K562 (cell line): ENCODE results near the gene TIMM50.
A peak's percentile ranks its signal among the peaks of the same experiment; 100 is the strongest.

Experiments used
- BMI1 ChIP-seq: fragments of 150-350 bp; IDR thresholded peaks from 2 replicates; pipeline ENCODE4 v1.6.1; 2014; ENCODE audit warnings: low read length
- CBX8 ChIP-seq: fragments of 200-600 bp; sonication (generic); IDR thresholded peaks from 2 replicates; pipeline ENCODE4 v1.6.1; 2012; ENCODE audit warnings: borderline replicate concordance, mixed run types, low read depth, mild to moderate bottlenecking, moderate library complexity, mixed read lengths, low read length, control low read depth, inconsistent platforms; ENCODE audit not compliant: poor library complexity, severe bottlenecking; ENCODE audit errors: extremely low read depth
- GATAD2A ChIP-seq: fragments of 450-650 bp; IDR thresholded peaks from 2 replicates; pipeline ENCODE4 v1.6.1; 2017
- GATAD2B ChIP-seq: fragments of 450-650 bp; IDR thresholded peaks from 2 replicates; pipeline ENCODE4 v1.6.1; 2017; ENCODE audit warnings: mild to moderate bottlenecking, borderline replicate concordance
- POLR2AphosphoS5 ChIP-seq: IDR thresholded peaks from 2 replicates; pipeline ENCODE4 v1.6.1; 2011; ENCODE audit warnings: mild to moderate bottlenecking, low read depth, low read length, moderate library complexity; ENCODE audit not compliant: control insufficient read depth, insufficient read depth
- ZNF280B ChIP-seq: fragments of 250-450 bp; sonication (Bioruptor Pico); IDR thresholded peaks from 2 replicates; pipeline ENCODE4 v1.5.1; 2021; ENCODE audit warnings: mild to moderate bottlenecking
- TF ChIP-seq, protein P1 (sequence below): fragments of 200-600 bp; sonication (generic); IDR thresholded peaks from one replicate; pipeline ENCODE4 v1.6.1; 2012; ENCODE audit warnings: mild to moderate bottlenecking, low read depth, low read length, inconsistent platforms

DNA sequence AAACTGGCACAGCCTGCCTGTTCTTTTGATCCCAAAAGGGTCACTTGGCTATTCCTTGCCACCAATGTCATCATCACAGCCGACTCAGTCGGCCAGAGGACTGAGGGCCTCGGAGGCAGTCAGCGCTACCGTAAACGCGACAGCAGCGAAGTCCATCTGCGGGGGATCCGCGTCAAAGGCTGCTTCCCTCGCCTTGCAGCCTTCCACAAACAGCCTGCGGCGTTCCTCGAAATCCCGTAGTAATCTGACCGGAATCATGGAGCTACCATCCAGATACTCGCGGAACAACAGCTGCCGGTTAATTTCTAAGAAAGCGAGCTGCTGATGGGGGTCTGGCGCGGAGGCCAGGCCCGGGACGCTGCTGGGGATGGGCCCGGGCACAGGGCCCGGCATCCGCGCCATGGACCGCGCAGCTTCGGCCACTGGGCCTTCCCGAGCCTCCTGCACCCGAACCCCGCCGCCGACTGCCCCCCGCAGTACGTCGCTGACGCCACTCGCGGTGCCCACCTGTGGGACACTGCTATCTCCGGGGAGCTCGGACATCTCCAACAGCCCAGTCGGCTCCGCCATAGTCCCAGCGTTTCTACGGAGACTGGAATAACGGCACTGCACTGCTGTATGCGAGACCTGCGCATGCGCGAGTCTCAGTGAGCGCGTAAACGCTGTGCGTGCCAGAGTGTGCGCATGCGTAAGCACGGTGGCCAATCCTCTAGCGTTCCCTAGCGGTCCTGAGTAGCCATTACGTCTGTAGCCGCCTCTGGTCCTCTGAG is 51.8 kb downstream of the TIMM50 start, which contains the start of gene EID2B:
- TF ChIP-seq GATAD2B: 0 out of 2 replicates have a peak, but pooled peaks have one; percentile 16
- TF ChIP-seq, protein P1, sequence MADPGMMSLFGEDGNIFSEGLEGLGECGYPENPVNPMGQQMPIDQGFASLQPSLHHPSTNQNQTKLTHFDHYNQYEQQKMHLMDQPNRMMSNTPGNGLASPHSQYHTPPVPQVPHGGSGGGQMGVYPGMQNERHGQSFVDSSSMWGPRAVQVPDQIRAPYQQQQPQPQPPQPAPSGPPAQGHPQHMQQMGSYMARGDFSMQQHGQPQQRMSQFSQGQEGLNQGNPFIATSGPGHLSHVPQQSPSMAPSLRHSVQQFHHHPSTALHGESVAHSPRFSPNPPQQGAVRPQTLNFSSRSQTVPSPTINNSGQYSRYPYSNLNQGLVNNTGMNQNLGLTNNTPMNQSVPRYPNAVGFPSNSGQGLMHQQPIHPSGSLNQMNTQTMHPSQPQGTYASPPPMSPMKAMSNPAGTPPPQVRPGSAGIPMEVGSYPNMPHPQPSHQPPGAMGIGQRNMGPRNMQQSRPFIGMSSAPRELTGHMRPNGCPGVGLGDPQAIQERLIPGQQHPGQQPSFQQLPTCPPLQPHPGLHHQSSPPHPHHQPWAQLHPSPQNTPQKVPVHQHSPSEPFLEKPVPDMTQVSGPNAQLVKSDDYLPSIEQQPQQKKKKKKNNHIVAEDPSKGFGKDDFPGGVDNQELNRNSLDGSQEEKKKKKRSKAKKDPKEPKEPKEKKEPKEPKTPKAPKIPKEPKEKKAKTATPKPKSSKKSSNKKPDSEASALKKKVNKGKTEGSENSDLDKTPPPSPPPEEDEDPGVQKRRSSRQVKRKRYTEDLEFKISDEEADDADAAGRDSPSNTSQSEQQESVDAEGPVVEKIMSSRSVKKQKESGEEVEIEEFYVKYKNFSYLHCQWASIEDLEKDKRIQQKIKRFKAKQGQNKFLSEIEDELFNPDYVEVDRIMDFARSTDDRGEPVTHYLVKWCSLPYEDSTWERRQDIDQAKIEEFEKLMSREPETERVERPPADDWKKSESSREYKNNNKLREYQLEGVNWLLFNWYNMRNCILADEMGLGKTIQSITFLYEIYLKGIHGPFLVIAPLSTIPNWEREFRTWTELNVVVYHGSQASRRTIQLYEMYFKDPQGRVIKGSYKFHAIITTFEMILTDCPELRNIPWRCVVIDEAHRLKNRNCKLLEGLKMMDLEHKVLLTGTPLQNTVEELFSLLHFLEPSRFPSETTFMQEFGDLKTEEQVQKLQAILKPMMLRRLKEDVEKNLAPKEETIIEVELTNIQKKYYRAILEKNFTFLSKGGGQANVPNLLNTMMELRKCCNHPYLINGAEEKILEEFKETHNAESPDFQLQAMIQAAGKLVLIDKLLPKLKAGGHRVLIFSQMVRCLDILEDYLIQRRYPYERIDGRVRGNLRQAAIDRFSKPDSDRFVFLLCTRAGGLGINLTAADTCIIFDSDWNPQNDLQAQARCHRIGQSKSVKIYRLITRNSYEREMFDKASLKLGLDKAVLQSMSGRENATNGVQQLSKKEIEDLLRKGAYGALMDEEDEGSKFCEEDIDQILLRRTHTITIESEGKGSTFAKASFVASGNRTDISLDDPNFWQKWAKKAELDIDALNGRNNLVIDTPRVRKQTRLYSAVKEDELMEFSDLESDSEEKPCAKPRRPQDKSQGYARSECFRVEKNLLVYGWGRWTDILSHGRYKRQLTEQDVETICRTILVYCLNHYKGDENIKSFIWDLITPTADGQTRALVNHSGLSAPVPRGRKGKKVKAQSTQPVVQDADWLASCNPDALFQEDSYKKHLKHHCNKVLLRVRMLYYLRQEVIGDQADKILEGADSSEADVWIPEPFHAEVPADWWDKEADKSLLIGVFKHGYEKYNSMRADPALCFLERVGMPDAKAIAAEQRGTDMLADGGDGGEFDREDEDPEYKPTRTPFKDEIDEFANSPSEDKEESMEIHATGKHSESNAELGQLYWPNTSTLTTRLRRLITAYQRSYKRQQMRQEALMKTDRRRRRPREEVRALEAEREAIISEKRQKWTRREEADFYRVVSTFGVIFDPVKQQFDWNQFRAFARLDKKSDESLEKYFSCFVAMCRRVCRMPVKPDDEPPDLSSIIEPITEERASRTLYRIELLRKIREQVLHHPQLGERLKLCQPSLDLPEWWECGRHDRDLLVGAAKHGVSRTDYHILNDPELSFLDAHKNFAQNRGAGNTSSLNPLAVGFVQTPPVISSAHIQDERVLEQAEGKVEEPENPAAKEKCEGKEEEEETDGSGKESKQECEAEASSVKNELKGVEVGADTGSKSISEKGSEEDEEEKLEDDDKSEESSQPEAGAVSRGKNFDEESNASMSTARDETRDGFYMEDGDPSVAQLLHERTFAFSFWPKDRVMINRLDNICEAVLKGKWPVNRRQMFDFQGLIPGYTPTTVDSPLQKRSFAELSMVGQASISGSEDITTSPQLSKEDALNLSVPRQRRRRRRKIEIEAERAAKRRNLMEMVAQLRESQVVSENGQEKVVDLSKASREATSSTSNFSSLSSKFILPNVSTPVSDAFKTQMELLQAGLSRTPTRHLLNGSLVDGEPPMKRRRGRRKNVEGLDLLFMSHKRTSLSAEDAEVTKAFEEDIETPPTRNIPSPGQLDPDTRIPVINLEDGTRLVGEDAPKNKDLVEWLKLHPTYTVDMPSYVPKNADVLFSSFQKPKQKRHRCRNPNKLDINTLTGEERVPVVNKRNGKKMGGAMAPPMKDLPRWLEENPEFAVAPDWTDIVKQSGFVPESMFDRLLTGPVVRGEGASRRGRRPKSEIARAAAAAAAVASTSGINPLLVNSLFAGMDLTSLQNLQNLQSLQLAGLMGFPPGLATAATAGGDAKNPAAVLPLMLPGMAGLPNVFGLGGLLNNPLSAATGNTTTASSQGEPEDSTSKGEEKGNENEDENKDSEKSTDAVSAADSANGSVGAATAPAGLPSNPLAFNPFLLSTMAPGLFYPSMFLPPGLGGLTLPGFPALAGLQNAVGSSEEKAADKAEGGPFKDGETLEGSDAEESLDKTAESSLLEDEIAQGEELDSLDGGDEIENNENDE: no peak
- TF ChIP-seq ZNF280B (CRISPR knock-in tag): no peak
- TF ChIP-seq BMI1: no peak
- TF ChIP-seq POLR2AphosphoS5: peak; percentile 60; the same call in 1 of the 2 replicates
- TF ChIP-seq CBX8: no peak
- TF ChIP-seq GATAD2A: no peak
